ENCODE data around the gene PHLDA2. TPM values are rescaled to one million over a fixed set of nuclear protein-coding genes. Genes with fewer than 3 reads are reported as not detected.

Gene PHLDA2
- total RNA-seq, 1 experiment from 2014 or later: 309 TPM

DNA sequence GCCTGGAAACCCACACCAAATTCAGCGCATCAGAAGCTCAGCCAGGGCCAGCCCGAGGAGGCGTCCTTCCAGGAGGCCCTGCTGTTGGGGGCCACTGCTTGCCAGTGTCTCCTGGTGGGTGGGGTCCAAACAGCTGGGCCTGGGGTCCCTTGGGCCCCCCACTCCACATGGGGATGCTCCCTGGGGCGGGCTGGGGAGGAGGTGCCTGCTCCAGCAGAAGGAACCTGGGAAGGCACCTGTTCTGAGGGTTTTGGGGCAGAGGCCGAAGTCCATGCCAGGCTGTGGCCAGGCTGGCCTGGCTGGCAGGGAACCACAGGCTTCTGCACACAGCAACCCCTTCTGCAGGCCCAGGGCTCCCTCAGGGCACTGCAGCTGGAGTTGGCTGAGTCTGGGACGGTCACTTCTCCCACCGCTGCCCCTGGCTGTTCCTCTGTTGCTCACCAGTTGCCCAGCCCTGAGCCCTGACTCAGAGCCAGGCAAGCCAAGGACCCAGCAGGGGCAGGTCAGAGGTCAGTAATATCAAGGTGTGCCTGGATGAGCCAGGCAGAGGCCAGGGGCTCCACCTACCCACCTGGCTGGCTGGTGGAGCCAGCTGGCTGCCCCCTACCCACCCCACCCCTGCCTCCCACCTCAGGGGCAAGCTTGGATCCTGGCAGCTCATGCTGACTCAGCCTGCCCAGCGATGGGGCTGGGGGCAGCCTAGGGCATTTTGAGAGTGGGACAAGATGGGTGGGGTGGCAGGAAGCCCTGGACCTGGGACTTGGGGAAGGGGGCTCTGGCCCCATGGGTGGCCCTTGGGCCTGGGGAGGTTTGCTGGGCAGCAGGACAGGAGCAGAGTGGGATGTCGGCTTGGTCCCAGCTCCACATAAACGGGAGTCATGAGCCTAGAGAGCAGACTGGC lies 12.0 kb upstream of the PHLDA2 start:
- ChIA-PET POLR2A (interaction anchor here (2.4 kb wide), 1 partner anchor 12 kb away, joined by 14 read pairs; the partner anchor contains the start of gene PHLDA2), RAD21 (ENCODE audit: low non-redundant PET in 1 of 2, low total read pairs in 2 of 2, uncharacterized antibody in 2 of 2, unreplicated experiment in 2 of 2) (no interaction called here), CTCF (interaction anchor here (1.0 to 3.2 kb wide), 2 partner anchors 8 to 11 kb away, joined by 4 to 11 read pairs; no protein-coding TSS in a partner anchor)
- Histone ChIP-seq H2AFZ (ENCODE audit: low read depth, low read length, poor library complexity, severe bottlenecking) (no peak overlapping the region), H3K4me3 (replicated peaks in 1 of 2; ENCODE audit: low read depth in 1 of 2, low read length in 2 of 2) (peak overlapping the region in 1 of 2 experiments; percentile 22; a peak in 1 of 4 replicates), H3K9ac (ENCODE audit: low read length) (peak overlapping the region; percentile 55), H3K27ac (ENCODE audit: low read depth, low read length) (peak overlapping the region; percentile 75), H3K4me2 (ENCODE audit: low read length) (peak overlapping the region; percentile 68), H3K36me3 (ENCODE audit: control insufficient read depth in 1 of 2, insufficient read depth in 2 of 2, low read length in 2 of 2) (peaks cover 4 to 20% of the 10 kb centered on the region in 2 experiments; a peak in 2 of 4 replicates), H3K27me3 (ENCODE audit: insufficient read depth, low read length) (no peaks in the 10 kb centered on the region), H3K9me2 (ENCODE audit: insufficient read depth) (no peaks in the 10 kb centered on the region), H3K9me3 (ENCODE audit: control insufficient read depth in 1 of 2, insufficient read depth in 1 of 2, low read depth in 1 of 2, low read length in 2 of 2) (peaks cover 0 to 9% of the 10 kb centered on the region in 2 experiments; a peak in 1 of 4 replicates), H4K20me1 (ENCODE audit: insufficient read depth) (no peaks in the 10 kb centered on the region), H3K4me1 (ENCODE audit: control insufficient read depth in 1 of 2, insufficient read depth in 2 of 2, low read length in 2 of 2) (peaks cover 22 to 41% of the 10 kb centered on the region in 2 experiments), H3K79me2 (ENCODE audit: insufficient read depth, low read length) (0 out of 2 replicates have a peak, but pooled peaks cover 1% of the 10 kb centered on the region)
- no peak for TF ChIP-seq SP1 (IDR thresholded peaks at IDR 0.05; ENCODE audit: low read depth)
- TF ChIP-seq FOSL1 (IDR thresholded peaks at IDR 0.05; ENCODE audit: low read depth): peak; percentile 24; the same call in 1 of the 2 replicates
- 0 out of 2 replicates have a peak, but pooled peaks have one; percentile 24 for TF ChIP-seq POLR2AphosphoS5 (IDR thresholded peaks at IDR 0.05; ENCODE audit: low read depth, low read length)
- TF ChIP-seq ZFX (IDR thresholded peaks at IDR 0.05): 0 out of 2 replicates have a peak, but pooled peaks have one; percentile 10
- TF ChIP-seq ATF3 (IDR thresholded peaks at IDR 0.05): no peak
- DNase-seq (ENCODE audit: low read depth, low spot score) (no peak), ATAC-seq (peak; percentile 69)
- BruUV-seq (replicated peaks): no TSS peak
- intact Hi-C loops (cut with micrococcal nuclease): no loop called here
